LNCaP clone FGC (cell line): ENCODE measurements around the gene KLC3.

Experiments used
- DNase-seq: peaks from one replicate; pipeline ENCODE4 v3.0.0-alpha.2; 2011; ENCODE audit warnings: low read depth
- H3K4me3 ChIP-seq: 2 replicates; pipeline ENCODE4 v1.5.1; 2011; ENCODE audit warnings: mild to moderate bottlenecking, low read depth, low read length, control low read depth
- TF ChIP-seq, protein P1 (sequence below): IDR thresholded peaks from 2 replicates; pipeline ENCODE4 v1.5.1; 2012; ENCODE audit warnings: mild to moderate bottlenecking; ENCODE audit not compliant: control insufficient read depth, insufficient read depth; ENCODE audit errors: extremely low read depth

Gene KLC3

DNA sequence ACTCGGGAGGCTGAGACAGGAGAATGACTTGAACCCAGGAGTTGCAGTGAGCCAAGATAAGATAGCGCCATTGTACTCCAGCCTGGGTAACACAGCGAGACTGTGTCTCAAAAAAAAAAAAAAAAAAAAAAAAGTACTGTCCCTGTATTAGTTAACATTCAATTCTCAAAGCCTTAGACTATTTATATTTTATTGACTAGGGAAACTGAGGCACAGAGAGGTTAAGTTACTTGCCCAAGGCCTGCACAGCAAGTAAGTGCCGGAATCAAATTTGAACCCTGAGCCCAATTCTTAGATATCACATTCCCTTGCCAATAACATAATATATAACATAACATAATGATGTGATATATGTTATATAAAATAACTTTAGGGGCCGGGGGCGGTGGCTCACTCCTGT lies 921 bp upstream of the KLC3 start:
- DNase-seq: no peak
- no peak overlapping the region for H3K4me3 ChIP-seq
- TF ChIP-seq, protein P1, sequence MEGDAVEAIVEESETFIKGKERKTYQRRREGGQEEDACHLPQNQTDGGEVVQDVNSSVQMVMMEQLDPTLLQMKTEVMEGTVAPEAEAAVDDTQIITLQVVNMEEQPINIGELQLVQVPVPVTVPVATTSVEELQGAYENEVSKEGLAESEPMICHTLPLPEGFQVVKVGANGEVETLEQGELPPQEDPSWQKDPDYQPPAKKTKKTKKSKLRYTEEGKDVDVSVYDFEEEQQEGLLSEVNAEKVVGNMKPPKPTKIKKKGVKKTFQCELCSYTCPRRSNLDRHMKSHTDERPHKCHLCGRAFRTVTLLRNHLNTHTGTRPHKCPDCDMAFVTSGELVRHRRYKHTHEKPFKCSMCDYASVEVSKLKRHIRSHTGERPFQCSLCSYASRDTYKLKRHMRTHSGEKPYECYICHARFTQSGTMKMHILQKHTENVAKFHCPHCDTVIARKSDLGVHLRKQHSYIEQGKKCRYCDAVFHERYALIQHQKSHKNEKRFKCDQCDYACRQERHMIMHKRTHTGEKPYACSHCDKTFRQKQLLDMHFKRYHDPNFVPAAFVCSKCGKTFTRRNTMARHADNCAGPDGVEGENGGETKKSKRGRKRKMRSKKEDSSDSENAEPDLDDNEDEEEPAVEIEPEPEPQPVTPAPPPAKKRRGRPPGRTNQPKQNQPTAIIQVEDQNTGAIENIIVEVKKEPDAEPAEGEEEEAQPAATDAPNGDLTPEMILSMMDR: no peak

DNA sequence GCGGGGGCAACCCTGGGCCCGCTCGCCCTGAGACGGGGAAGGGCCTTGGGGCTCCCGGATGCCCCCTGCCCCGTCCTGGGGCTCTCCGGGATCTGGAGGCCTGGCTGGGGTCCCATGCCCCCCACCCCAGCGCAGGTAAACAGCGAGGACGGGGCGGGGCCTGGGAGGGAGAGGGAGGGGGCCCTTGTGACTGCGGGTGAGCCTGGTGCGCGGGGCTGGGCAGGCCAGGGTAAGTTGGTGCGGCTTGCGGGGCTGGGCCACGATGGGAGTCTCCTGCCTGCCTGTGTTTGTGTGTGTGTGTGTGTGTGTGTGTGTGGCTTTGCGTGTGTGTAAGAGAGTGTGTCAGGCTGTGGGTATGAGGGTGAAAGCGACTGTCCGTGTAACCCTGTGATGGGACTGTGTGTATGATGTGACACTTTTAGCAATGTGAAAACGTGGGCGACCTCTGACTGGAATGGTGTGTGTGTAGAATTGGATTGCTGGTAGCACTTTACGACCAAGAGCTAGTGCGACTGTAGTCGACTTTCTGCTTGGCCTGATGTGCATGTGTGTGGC lies 426 bp downstream of the KLC3 start:
- TF ChIP-seq, protein P1: no peak
- DNase-seq: no peak
- H3K4me3 ChIP-seq: peak overlapping the region; percentile 56

DNA sequence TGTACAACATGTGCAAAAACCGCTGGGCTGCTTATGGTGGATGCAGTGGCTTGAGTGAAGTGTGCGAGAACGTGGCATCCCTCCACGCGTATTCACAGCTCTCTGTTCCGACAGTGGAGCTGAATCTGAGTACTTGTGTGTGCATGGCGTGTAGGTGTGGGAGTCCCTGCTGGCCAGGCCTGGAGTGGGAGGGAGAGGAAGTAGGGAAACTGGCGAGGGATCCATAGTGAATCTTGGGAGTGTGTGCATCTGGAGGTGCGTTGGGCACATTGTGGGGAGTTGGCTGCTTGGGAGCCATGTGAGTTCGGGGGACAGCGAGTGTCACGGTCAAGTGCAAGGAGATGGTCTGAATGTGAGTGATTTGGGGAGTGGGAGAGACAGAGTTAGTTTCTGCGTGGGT lies 2.4 kb downstream of the KLC3 start:
- TF ChIP-seq, protein P1: no peak
- no peak overlapping the region for H3K4me3 ChIP-seq

DNA sequence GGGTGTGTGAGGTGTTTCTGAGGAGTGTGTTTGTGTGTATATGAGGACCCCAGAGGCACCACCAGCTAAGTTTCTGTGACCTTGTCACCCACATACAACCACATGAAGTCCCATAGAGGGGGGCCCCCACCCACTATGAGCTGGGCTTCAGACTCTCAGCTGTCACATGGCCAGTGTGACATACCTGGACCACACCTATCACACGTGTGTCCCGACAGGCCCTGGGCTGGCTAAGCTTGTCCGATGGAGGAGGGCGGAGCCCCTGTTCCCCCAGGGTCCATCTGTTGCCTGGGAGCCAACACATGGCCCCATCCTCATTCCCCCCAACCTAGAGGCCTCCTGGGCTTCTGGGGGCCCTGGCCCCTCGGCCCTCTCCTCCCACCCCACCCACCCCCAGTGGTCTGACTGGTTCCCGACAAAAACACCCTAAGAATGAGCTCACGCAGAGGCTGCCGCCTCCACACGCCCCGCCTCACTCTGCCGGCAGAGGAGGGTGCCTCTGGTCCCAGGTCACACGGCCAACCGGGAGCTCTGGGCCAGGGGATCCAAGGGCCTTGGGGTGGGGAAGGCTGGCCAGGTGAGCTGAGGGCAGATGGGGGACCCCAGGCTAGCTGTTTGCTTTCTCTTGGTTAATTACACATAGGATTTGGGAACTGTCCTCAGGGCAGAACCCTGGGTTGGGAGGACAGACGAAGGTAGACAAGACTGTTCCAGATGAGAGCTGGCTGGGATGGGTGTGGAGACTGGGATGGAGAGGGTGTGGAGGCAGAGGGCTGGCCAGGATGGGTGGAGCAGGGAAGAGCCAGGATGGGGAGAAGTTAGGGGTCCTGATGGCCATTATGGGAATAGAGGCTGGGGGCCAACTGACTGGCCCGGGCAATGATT lies 4.3 kb downstream of the KLC3 start:
- TF ChIP-seq, protein P1: no peak
- H3K4me3 ChIP-seq: no peak overlapping the region
- DNase-seq: no peak

More for the DNA sequence above, 2.4 kb downstream of the KLC3 start:
- DNase-seq: no peak

DNA sequence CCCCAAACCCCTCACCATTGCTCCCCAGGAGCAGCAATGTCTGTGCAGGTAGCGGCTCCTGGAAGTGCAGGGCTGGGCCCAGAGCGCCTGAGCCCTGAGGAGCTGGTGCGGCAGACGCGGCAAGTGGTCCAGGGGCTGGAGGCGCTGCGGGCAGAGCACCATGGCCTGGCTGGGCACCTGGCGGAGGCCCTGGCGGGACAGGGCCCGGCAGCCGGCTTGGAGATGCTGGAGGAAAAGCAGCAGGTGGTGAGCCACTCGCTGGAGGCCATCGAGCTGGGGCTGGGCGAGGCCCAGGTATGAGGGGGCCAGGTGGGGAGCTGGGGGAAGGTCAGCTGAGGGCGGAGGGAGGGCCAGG lies 4.9 kb downstream of the KLC3 start:
- no peak overlapping the region for H3K4me3 ChIP-seq
- DNase-seq: no peak
- TF ChIP-seq, protein P1: no peak

DNA sequence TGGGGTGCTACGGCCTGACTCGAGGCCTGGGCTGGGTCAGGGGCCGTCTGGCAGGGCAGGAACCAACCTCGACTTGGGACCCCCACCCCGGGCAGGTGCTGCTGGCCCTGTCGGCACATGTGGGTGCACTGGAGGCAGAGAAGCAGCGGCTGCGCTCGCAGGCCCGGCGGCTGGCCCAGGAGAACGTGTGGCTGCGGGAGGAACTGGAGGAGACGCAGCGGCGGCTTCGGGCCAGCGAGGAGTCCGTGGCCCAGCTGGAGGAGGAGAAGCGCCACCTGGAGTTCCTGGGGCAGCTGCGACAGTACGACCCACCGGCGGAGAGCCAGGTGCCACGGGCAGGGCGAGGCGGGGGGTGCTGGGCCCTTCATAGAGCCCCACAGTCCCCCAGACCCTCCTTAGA lies 5.9 kb downstream of the KLC3 start:
- no peak for DNase-seq
- TF ChIP-seq, protein P1: no peak
- H3K4me3 ChIP-seq: no peak overlapping the region
